HL-60 (cell line): ENCODE results near the gene ZBTB1.
A peak's percentile ranks its signal among the peaks of the same experiment; 100 is the strongest.

Experiments
- DNase-seq, 2 experiments: peaks; one replicate each; pipeline ENCODE4 v3.0.0-alpha.2; 2010 to 2020; ENCODE audit warnings: low read depth in 1 of 2, low spot score in 1 of 2
- H3K27ac ChIP-seq: fragments of 250-450 bp; sonication (Bioruptor Pico); replicated peaks from 2 replicates; pipeline ENCODE4 v1.5.1; 2020; ENCODE audit warnings: mild to moderate bottlenecking, moderate library complexity
- H3K27me3 ChIP-seq: fragments of 250-450 bp; sonication (Bioruptor Pico); 2 replicates; pipeline ENCODE4 v1.5.1; 2021; ENCODE audit warnings: mild to moderate bottlenecking, moderate library complexity; ENCODE audit not compliant: insufficient read depth, poor library complexity, severe bottlenecking
- H3K4me3 ChIP-seq: replicated peaks from 2 replicates; pipeline ENCODE4 v1.5.1; 2011; ENCODE audit warnings: mild to moderate bottlenecking, control low read depth, low read length; ENCODE audit not compliant: insufficient read depth
- CTCF ChIP-seq: IDR thresholded peaks from one replicate; pipeline ENCODE4 v1.5.1; 2011; ENCODE audit warnings: low read length, control low read depth, inconsistent platforms; ENCODE audit not compliant: insufficient read depth
- GABPA ChIP-seq: IDR thresholded peaks from 2 replicates; pipeline ENCODE4 v1.6.1; 2012; ENCODE audit warnings: low read depth
- POLR2AphosphoS5 ChIP-seq: IDR thresholded peaks from 2 replicates; pipeline ENCODE4 v1.6.1; 2012; ENCODE audit warnings: low read depth
- REST ChIP-seq: IDR thresholded peaks from 2 replicates; pipeline ENCODE4 v1.6.1; 2012; ENCODE audit warnings: low read depth; ENCODE audit not compliant: insufficient replicate concordance
- SPI1 ChIP-seq: IDR thresholded peaks from 2 replicates; pipeline ENCODE4 v1.6.1; 2012; ENCODE audit warnings: low read depth, mild to moderate bottlenecking, borderline replicate concordance

The ZBTB1 gene

DNA sequence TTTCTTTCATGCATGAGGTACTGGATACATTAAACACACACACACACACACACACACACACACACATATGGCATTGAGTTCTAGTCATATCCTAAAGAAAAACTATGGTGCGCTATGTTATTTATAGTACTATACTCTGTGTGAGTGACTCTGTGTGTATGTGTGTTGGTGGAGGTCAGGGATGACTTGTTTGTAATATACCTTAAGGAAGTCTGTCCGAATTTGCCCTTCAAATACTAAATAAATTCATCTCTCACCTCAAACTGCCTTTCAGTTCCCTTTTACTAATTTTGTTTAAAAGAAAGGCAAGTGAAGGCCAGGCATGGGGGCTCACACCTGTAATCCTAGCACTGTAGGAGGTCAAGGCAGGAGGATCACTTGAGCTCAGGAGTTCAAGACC is 41.4 kb upstream of the ZBTB1 start:
- no peak overlapping the region for H3K27ac ChIP-seq
- H3K27me3 ChIP-seq: no peaks in the 10 kb centered on the region
- no peak overlapping the region for H3K4me3 ChIP-seq
- DNase-seq: no peak
- no peak for TF ChIP-seq GABPA
- TF ChIP-seq POLR2AphosphoS5: no peak

GRCh38 chr14:64463873-64464272 is 40.7 kb upstream of the ZBTB1 start:
- no peaks in the 10 kb centered on the region for H3K27me3 ChIP-seq
- DNase-seq: no peak
- H3K4me3 ChIP-seq: no peak overlapping the region
- TF ChIP-seq SPI1 (no peak), CTCF (no peak), REST (no peak), GABPA (no peak), POLR2AphosphoS5 (no peak)
- H3K27ac ChIP-seq: no peak overlapping the region

GRCh38 chr14:64464651-64465050 is 39.9 kb upstream of the ZBTB1 start:
- Histone ChIP-seq H3K27me3 (no peaks in the 10 kb centered on the region), H3K4me3 (peak overlapping the region; percentile 38), H3K27ac (no peak overlapping the region)
- no peak for TF ChIP-seq SPI1
- TF ChIP-seq REST: no peak
- no peak for TF ChIP-seq POLR2AphosphoS5
- TF ChIP-seq GABPA: no peak
- no peak for DNase-seq

- Histone ChIP-seq H3K4me3 (peak within 1 kb of the TSS; percentile 38), H3K27me3 (no peaks in the 10 kb centered on the region), H3K27ac (no peak within 1 kb of the TSS)
- DNase-seq: peak in 1 of 2 experiments; percentile 1
- TF ChIP-seq REST (no peak), CTCF (no peak), GABPA (no peak), POLR2AphosphoS5 (no peak), SPI1 (no peak)
Observed at GRCh38 chr14:64465191-64465822, 39.3 kb upstream of the ZBTB1 start, which contains the start of gene AKAP5. Gene AKAP5, plus strand, starts transcription at chr14:64465499. Its CDS starts 2,896 bp downstream, at chr14:64468395.
